Heart left ventricle (tissue), 13 donors: ENCODE data around the gene KRT81.
"Not testable (repeated sequence)": the region's sequence is repeated elsewhere in the genome, so short reads cannot be mapped to it uniquely, and the experiment has no call there.

Experiments used
- POLR2A ChIP-seq, 2 donors: fragments of 450-650 bp; IDR thresholded peaks; one replicate each; pipeline ENCODE4 v1.6.1; 2017; ENCODE audit warnings: antibody characterized with exemption in 2 of 2, mild to moderate bottlenecking in 2 of 2, moderate library complexity in 2 of 2
- TF ChIP-seq, protein P1 (sequence below), 12 donors: fragments of 200-600 bp; sonication (generic) in 4 of 12; IDR thresholded peaks; one replicate each; pipeline versions ENCODE4 v1.5.0 to v1.8.0; 2018 to 2022; ENCODE audit warnings: antibody characterized with exemption in 12 of 12, mild to moderate bottlenecking in 5 of 12
- donor health status: ischemic (EF 13 %, LVEDD 7.1; RV severe dilation, severe dysfunction).
- donor health status: DM: no; HTN: yes; CAD: no.
- donor health status: DM: no; HTN: no; CAD: no.
- donor health status: ischemic (EF 25% LVEDD 6.9; RV normal size, moderate dysfunction).
- donor health status: ischemic (EF 25% LVEDD 5.7; RV mildly dilated, moderate dysfunction).
- donor health status: ischemic (EF 35%, LVEDD 5.7; RV mildly dilated, moderate dysfunction).
- donor health status: nonischemic (EF 11% LVEDD 7.7; RV severe dilation, severe dysfunction).
- donor health status: DM: yes; HTN: yes; CAD: no.
- donor health status: PGD.
- donor health status: ischemic (EF 29% LVEDD 5.4; RV normal size, mild dysfunction).
- donor health status: nonischemic (EF 23%, LVEDD 6.1; RV moderate dilation, normal function).

DNA sequence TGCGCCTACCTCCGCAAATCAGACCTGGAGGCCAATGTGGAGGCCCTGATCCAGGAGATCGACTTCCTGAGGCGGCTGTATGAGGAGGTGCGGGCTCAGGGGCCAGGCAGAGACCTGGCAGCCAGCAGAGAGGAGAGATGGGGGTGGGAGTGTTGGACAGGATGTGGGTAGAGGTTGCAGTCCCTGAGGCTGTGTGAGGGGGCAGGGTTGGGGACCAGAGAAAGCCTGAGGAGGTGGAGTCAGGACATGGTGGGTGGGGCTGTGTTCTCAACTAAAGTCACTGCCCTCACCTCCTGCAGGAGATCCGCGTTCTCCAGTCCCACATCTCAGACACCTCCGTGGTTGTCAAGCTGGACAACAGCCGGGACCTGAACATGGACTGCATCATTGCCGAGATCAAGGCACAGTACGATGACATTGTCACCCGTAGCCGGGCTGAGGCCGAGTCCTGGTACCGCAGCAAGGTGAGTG lies 13.6 kb upstream of the KRT81 start:
- TF ChIP-seq POLR2A (IDR thresholded peaks at IDR 0.05): not testable (repeated sequence)
- TF ChIP-seq, protein P1, sequence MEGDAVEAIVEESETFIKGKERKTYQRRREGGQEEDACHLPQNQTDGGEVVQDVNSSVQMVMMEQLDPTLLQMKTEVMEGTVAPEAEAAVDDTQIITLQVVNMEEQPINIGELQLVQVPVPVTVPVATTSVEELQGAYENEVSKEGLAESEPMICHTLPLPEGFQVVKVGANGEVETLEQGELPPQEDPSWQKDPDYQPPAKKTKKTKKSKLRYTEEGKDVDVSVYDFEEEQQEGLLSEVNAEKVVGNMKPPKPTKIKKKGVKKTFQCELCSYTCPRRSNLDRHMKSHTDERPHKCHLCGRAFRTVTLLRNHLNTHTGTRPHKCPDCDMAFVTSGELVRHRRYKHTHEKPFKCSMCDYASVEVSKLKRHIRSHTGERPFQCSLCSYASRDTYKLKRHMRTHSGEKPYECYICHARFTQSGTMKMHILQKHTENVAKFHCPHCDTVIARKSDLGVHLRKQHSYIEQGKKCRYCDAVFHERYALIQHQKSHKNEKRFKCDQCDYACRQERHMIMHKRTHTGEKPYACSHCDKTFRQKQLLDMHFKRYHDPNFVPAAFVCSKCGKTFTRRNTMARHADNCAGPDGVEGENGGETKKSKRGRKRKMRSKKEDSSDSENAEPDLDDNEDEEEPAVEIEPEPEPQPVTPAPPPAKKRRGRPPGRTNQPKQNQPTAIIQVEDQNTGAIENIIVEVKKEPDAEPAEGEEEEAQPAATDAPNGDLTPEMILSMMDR (IDR thresholded peaks at IDR 0.05): not testable (repeated sequence)
